CD14-positive monocyte (primary cell): ENCODE data around the gene BTBD9. TPM values are rescaled to one million over a fixed set of nuclear protein-coding genes. Genes with fewer than 3 reads are reported as not detected.

Experiments used
- DNase-seq, 3 donors: peaks; one replicate each; pipeline ENCODE4 v3.0.0-alpha.2; 2011 to 2022
- H2AFZ ChIP-seq: 2 replicates; pipeline ENCODE4 v1.6.0; 2012; ENCODE audit warnings: mild to moderate bottlenecking, low read depth, low read length, inconsistent platforms; ENCODE audit not compliant: insufficient read depth, poor library complexity, severe bottlenecking
- H3K27ac ChIP-seq, 2 donors: 1 replicate in 1 of 2; 2 replicates in 1 of 2; pipeline ENCODE4 v1.5.1; 2012 to 2013; ENCODE audit warnings: low read length in 2 of 2, control low read depth in 1 of 2, inconsistent platforms in 1 of 2, low read depth in 1 of 2, mild to moderate bottlenecking in 1 of 2
- H3K27me3 ChIP-seq, 2 donors: one replicate each; pipeline versions ENCODE4 v1.6.0 to v1.6.1; 2011 to 2013; ENCODE audit warnings: low read length in 2 of 2; ENCODE audit not compliant: control insufficient read depth in 2 of 2, insufficient read depth in 2 of 2
- H3K36me3 ChIP-seq, 2 donors: replicated peaks in 1 of 2; 1 replicate in 1 of 2; 2 replicates in 1 of 2; pipeline versions ENCODE4 v1.5.1 to v1.6.1; 2012 to 2013; ENCODE audit warnings: low read length in 2 of 2, control low read depth in 1 of 2, inconsistent platforms in 1 of 2, mild to moderate bottlenecking in 1 of 2; ENCODE audit not compliant: insufficient read depth in 2 of 2, control insufficient read depth in 1 of 2
- H3K4me1 ChIP-seq, 2 donors: 1 replicate in 1 of 2; 2 replicates in 1 of 2; pipeline versions ENCODE4 v1.5.1 to v1.6.1; 2012 to 2013; ENCODE audit warnings: low read length in 2 of 2, control low read depth in 1 of 2, inconsistent platforms in 1 of 2, mild to moderate bottlenecking in 1 of 2, moderate library complexity in 1 of 2; ENCODE audit not compliant: insufficient read depth in 2 of 2, control insufficient read depth in 1 of 2
- H3K4me2 ChIP-seq: replicated peaks from 2 replicates; pipeline ENCODE3; 2012; ENCODE audit warnings: low read length, moderate library complexity, mild to moderate bottlenecking; ENCODE audit not compliant: poor library complexity, severe bottlenecking; ENCODE audit errors: extremely low read depth
- H3K4me3 ChIP-seq, 3 experiments: fragments of 200-600 bp in 1 of 3; sonication (generic) in 1 of 3; replicated peaks in 1 of 3; 1 replicate in 2 of 3; 2 replicates in 1 of 3; pipeline ENCODE4 v1.5.1; 2011 to 2013; ENCODE audit warnings: low read length in 3 of 3, mild to moderate bottlenecking in 3 of 3, control low read depth in 2 of 3, low read depth in 2 of 3, inconsistent platforms in 1 of 3, moderate library complexity in 1 of 3
- H3K79me2 ChIP-seq: 2 replicates; pipeline ENCODE4 v1.6.0; 2012; ENCODE audit warnings: mild to moderate bottlenecking, control low read depth, inconsistent platforms, low read length, moderate library complexity; ENCODE audit not compliant: insufficient read depth
- H3K9ac ChIP-seq: 2 replicates; pipeline ENCODE4 v1.6.0; 2017; ENCODE audit warnings: low read length, mild to moderate bottlenecking; ENCODE audit not compliant: insufficient read depth, poor library complexity, severe bottlenecking
- H3K9me3 ChIP-seq, 2 donors: replicated peaks in 1 of 2; 1 replicate in 1 of 2; 2 replicates in 1 of 2; pipeline versions ENCODE4 v1.5.1 to v1.6.1; 2012 to 2013; ENCODE audit warnings: low read length in 2 of 2, control low read depth in 1 of 2; ENCODE audit not compliant: control insufficient read depth in 1 of 2, insufficient read depth in 1 of 2
- H4K20me1 ChIP-seq: 2 replicates; pipeline ENCODE4 v1.6.0; 2012; ENCODE audit warnings: mild to moderate bottlenecking, low read length, control low read depth, moderate library complexity; ENCODE audit not compliant: insufficient read depth
- H3K27ac Mint-ChIP-seq, 7 donors: one replicate each; pipeline ENCODE4 v1.8.0; 2020; ENCODE audit warnings: mild to moderate bottlenecking in 7 of 7, mixed read lengths in 7 of 7, moderate library complexity in 6 of 7, inconsistent platforms in 2 of 7
- H3K27me3 Mint-ChIP-seq, 3 donors: one replicate each; pipeline ENCODE4 v1.8.0; 2021 to 2022; ENCODE audit warnings: low read depth in 3 of 3, mild to moderate bottlenecking in 3 of 3, mixed read lengths in 3 of 3, moderate library complexity in 3 of 3, inconsistent platforms in 1 of 3
- H3K36me3 Mint-ChIP-seq, 2 donors: one replicate each; pipeline ENCODE4 v1.8.0; 2020; ENCODE audit warnings: mixed read lengths in 2 of 2, inconsistent platforms in 1 of 2, mild to moderate bottlenecking in 1 of 2
- H3K4me1 Mint-ChIP-seq: one replicate; pipeline ENCODE4 v1.8.0; 2020; ENCODE audit warnings: mild to moderate bottlenecking, mixed read lengths
- H3K4me3 Mint-ChIP-seq, 2 donors: one replicate each; pipeline ENCODE4 v1.8.0; 2020; ENCODE audit warnings: mild to moderate bottlenecking in 2 of 2, mixed read lengths in 2 of 2, moderate library complexity in 1 of 2
- H3K9me3 Mint-ChIP-seq, 7 donors: one replicate each; pipeline ENCODE4 v1.8.0; 2020 to 2022; ENCODE audit warnings: mixed read lengths in 7 of 7, mild to moderate bottlenecking in 6 of 7, moderate library complexity in 6 of 7, inconsistent platforms in 2 of 7
- CTCF ChIP-seq: fragments of 200-600 bp; IDR thresholded peaks from one replicate; pipeline ENCODE4 v1.8.0; 2022; ENCODE audit warnings: antibody characterized with exemption, mild to moderate bottlenecking
- WGBS: methylation state at CpG from one replicate; pipeline ENCODE4 v1.1.5; 2013; ENCODE audit warnings: missing lambda C conversion rate; ENCODE audit not compliant: insufficient coverage; 5-methylcytosine and 5-hydroxymethylcytosine counted together
- intact Hi-C, 2 donors: fragments of 100-400 bp; cut with micrococcal nuclease; formaldehyde crosslinking; loops; one replicate each; pipeline versions ENCODE4 v1.15.0 to v1.15.1; 2023
- polyA plus RNA-seq, 3 donors: library from polyadenylated mRNA; depleted of rRNA in 1 of 3; unstranded in 2 of 3; stranded (reverse) in 1 of 3; fragments of 300-500 nt in 2 of 3; fragments of >200 nt in 1 of 3; fragmentation: Illumina TruSeq in 2 of 3; gene quantifications; 1 replicate in 2 of 3; 2 replicates in 1 of 3; pipeline ENCODE4 v1.2.3, GENCODE V29; 2012 to 2021

The BTBD9 gene
- polyA plus RNA-seq, 3 donors, result 5.2 to 7.5 (median 6.2) TPM

GRCh38 chr6:38483526-38483925 lies 156.2 kb downstream of the BTBD9 start:
- no peak overlapping the region for H3K9ac ChIP-seq
- H3K27ac ChIP-seq, result peak overlapping the region in 1 of 2 donors; percentile 27
- no peaks in the 10 kb centered on the region for H3K9me3 ChIP-seq
- H4K20me1 ChIP-seq, result peaks cover 7% of the 10 kb centered on the region
- peaks cover 0 to 2% (median 1%) of the 10 kb centered on the region in 3 donors for H3K27me3 Mint-ChIP-seq
- H3K4me1 Mint-ChIP-seq, result peaks cover 21% of the 10 kb centered on the region
- peaks cover 45 to 52% of the 10 kb centered on the region in 2 donors for H3K4me1 ChIP-seq
- H3K4me2 ChIP-seq, result no peak overlapping the region
- H3K4me3 Mint-ChIP-seq, result no peak overlapping the region
- intact Hi-C loops, result no loop called here
- WGBS, result 9% methylated on average over 2 of the region's 2 CpGs
- H3K36me3 Mint-ChIP-seq, result peaks cover 2 to 4% of the 10 kb centered on the region in 2 donors
- H3K9me3 Mint-ChIP-seq, result no peaks in the 10 kb centered on the region
- TF ChIP-seq CTCF, result no peak
- H3K27me3 ChIP-seq, result no peaks in the 10 kb centered on the region
- H3K79me2 ChIP-seq, result no peaks in the 10 kb centered on the region
- H3K27ac Mint-ChIP-seq, result no peak overlapping the region
- peak; percentile 64 to 76 (median 65) for DNase-seq
- H3K4me3 ChIP-seq, result peak overlapping the region in 1 of 3 experiments; percentile 22
- H2AFZ ChIP-seq, result no peak overlapping the region
- H3K36me3 ChIP-seq, result no peaks in the 10 kb centered on the region

GRCh38 chr6:38482466-38482865 lies 157.3 kb downstream of the BTBD9 start:
- Histone ChIP-seq H2AFZ (no peak overlapping the region), H4K20me1 (peaks cover 7% of the 10 kb centered on the region), H3K9ac (no peak overlapping the region), H3K36me3 (no peaks in the 10 kb centered on the region), H3K27me3 (no peaks in the 10 kb centered on the region), H3K4me1 (peaks cover 54 to 62% of the 10 kb centered on the region in 2 donors), H3K9me3 (no peaks in the 10 kb centered on the region), H3K79me2 (no peaks in the 10 kb centered on the region), H3K4me2 (no peak overlapping the region), H3K4me3 (no peak overlapping the region), H3K27ac (peak overlapping the region in 1 of 2 donors; percentile 27)
- no peak for DNase-seq
- Mint-ChIP-seq H3K36me3 (peaks cover 2 to 4% of the 10 kb centered on the region in 2 donors), H3K9me3 (no peaks in the 10 kb centered on the region), H3K4me3 (no peak overlapping the region), H3K27ac (no peak overlapping the region), H3K27me3 (peaks cover 0 to 1% (median 1%) of the 10 kb centered on the region in 3 donors), H3K4me1 (peaks cover 31% of the 10 kb centered on the region)
- intact Hi-C loops, result no loop called here
- WGBS, result no CpG with 5 or more reads among the region's 1 CpG
- TF ChIP-seq CTCF, result no peak
